GM23248 (cell line): ENCODE measurements around the gene USP24. TPM values are rescaled to one million over a fixed set of nuclear protein-coding genes. Genes with fewer than 3 reads are reported as not detected.

Experiments used
- DNase-seq: peaks from one replicate; pipeline ENCODE4 v3.0.0-alpha.2; 2015
- H2AFZ ChIP-seq: fragments of 200-600 bp; sonication (generic); 2 replicates; pipeline ENCODE4 v1.6.1; 2016; ENCODE audit warnings: antibody characterized with exemption
- H3F3A ChIP-seq: fragments of 200-600 bp; sonication (generic); 2 replicates; pipeline ENCODE4 v1.6.1; 2016; ENCODE audit warnings: mild to moderate bottlenecking, antibody characterized with exemption, mixed run types; ENCODE audit not compliant: insufficient read depth
- H3K27ac ChIP-seq: fragments of 200-600 bp; sonication (generic); 2 replicates; pipeline ENCODE4 v1.5.1; 2016; ENCODE audit warnings: mild to moderate bottlenecking
- H3K27me3 ChIP-seq: fragments of 200-600 bp; sonication (generic); replicated peaks from 2 replicates; pipeline ENCODE4 v1.6.1; 2016; ENCODE audit warnings: mild to moderate bottlenecking; ENCODE audit not compliant: insufficient read depth
- H3K36me3 ChIP-seq: fragments of 200-600 bp; sonication (generic); 2 replicates; pipeline ENCODE4 v1.6.1; 2016; ENCODE audit warnings: low read depth, mild to moderate bottlenecking
- H3K4me1 ChIP-seq: fragments of 200-600 bp; sonication (generic); 2 replicates; pipeline ENCODE4 v1.6.1; 2016; ENCODE audit warnings: mild to moderate bottlenecking; ENCODE audit not compliant: insufficient read depth
- H3K4me2 ChIP-seq: fragments of 200-600 bp; sonication (generic); one replicate; pipeline ENCODE4 v1.6.1; 2016; ENCODE audit warnings: mild to moderate bottlenecking; ENCODE audit not compliant: unreplicated experiment
- H3K4me3 ChIP-seq: fragments of 200-600 bp; sonication (generic); 2 replicates; pipeline ENCODE4 v1.5.1; 2016; ENCODE audit warnings: mild to moderate bottlenecking
- H3K79me2 ChIP-seq: fragments of 200-600 bp; sonication (generic); 2 replicates; pipeline ENCODE4 v1.6.1; 2016; ENCODE audit warnings: mild to moderate bottlenecking; ENCODE audit not compliant: insufficient read depth
- H3K9ac ChIP-seq: fragments of 200-600 bp; sonication (generic); 2 replicates; pipeline ENCODE4 v1.6.1; 2016; ENCODE audit warnings: mild to moderate bottlenecking
- H3K9me2 ChIP-seq: fragments of 200-600 bp; sonication (generic); 2 replicates; pipeline ENCODE4 v1.6.1; 2016; ENCODE audit warnings: mixed run types, mild to moderate bottlenecking, moderate library complexity; ENCODE audit not compliant: insufficient read depth
- H3K9me3 ChIP-seq: fragments of 200-600 bp; sonication (generic); one replicate; pipeline ENCODE4 v1.6.1; 2017; ENCODE audit warnings: low read depth
- H4K20me1 ChIP-seq: fragments of 200-600 bp; sonication (generic); 2 replicates; pipeline ENCODE4 v1.6.0; 2016; ENCODE audit not compliant: insufficient read depth
- EZH2 ChIP-seq: fragments of 200-600 bp; sonication (generic); IDR thresholded peaks from 2 replicates; pipeline ENCODE4 v1.6.1; 2018; ENCODE audit warnings: antibody characterized with exemption, mild to moderate bottlenecking; ENCODE audit not compliant: insufficient read depth, poor library complexity, severe bottlenecking
- EZH2phosphoT487 ChIP-seq: fragments of 200-600 bp; sonication (generic); IDR thresholded peaks from 2 replicates; pipeline ENCODE4 v1.6.1; 2018; ENCODE audit warnings: antibody characterized with exemption, moderate library complexity, mild to moderate bottlenecking, low read depth; ENCODE audit not compliant: insufficient read depth
- WGBS, 2 experiments: methylation state at CpG; one replicate each; pipeline ENCODE4 v1.1.6; 2015 to 2017; ENCODE audit warnings: low lambda C conversion rate in 2 of 2, low coverage in 1 of 2; ENCODE audit errors: missing lambda C conversion rate in 2 of 2; 5-methylcytosine and 5-hydroxymethylcytosine counted together
- in situ Hi-C: fragments of 300-500 bp; cut with MboI; formaldehyde crosslinking; loops from 2 replicates; pipeline ENCODE4 v1.15.0; 2020
- polyA plus RNA-seq: library from polyadenylated mRNA; unstranded; fragments of >200 nt; fragmentation: Nextera tagmentation; extraction: Ambion mirVana; gene quantifications from 2 replicates; pipeline ENCODE4 v1.2.1, GENCODE V29; 2016
- total RNA-seq: library from RNA; depleted of rRNA; stranded (reverse); fragments of >200 nt; shearing (Covaris generic); gene quantifications from 2 replicates; pipeline ENCODE4 v1.2.3, GENCODE V29; 2014

Gene USP24
- total and polyA plus RNA-seq, 2 experiments from 2014 or later: 3.3 to 16.3 TPM

DNA sequence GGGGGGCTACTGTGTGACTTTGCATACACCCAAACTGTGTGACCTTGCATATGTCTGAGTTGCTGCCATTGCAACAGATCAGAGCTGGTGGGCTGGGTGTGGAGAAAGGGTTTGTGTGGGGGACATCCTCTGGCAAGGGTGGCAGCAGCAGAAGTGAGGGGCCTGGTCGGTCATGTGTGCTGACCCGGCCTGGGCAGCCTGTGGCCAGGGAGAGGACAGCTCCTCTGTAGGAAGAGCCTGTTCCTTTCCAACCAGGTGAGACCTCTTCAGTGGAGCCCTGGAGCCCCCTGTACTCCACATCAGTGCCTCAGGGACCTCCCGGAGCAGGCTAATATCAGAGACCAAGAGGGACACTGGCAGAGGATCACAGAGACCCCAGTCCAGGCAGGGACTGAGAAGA, 167.6 kb downstream of the USP24 start:
- peaks cover 4% of the 10 kb centered on the region; the same call in 1 of the 2 replicates for H3K27me3 ChIP-seq

GRCh38 chr1:55046871-55047270, 168.3 kb downstream of the USP24 start:
- Histone ChIP-seq H3K27ac (no peak overlapping the region), H3K79me2 (no peaks in the 10 kb centered on the region), H2AFZ (no peak overlapping the region), H3K4me2 (no peak overlapping the region), H3K9me2 (no peaks in the 10 kb centered on the region), H3K4me1 (no peaks in the 10 kb centered on the region), H3F3A (no peaks in the 10 kb centered on the region), H3K9me3 (no peaks in the 10 kb centered on the region), H3K36me3 (no peaks in the 10 kb centered on the region), H4K20me1 (no peaks in the 10 kb centered on the region), H3K4me3 (no peak overlapping the region), H3K27me3 (peaks cover 11% of the 10 kb centered on the region), H3K9ac (no peak overlapping the region)
- TF ChIP-seq EZH2: no peak
- TF ChIP-seq EZH2phosphoT487: no peak
- in situ Hi-C loops: no loop called here
- WGBS, 2 experiments: 68 to 75% methylated on average over 4 of the region's 4 CpGs
- DNase-seq: no peak

More for the DNA sequence above, 167.6 kb downstream of the USP24 start:
- Histone ChIP-seq H3K4me1 (no peaks in the 10 kb centered on the region), H3K27ac (no peak overlapping the region), H3K9me2 (no peaks in the 10 kb centered on the region), H3K79me2 (no peaks in the 10 kb centered on the region), H3K36me3 (no peaks in the 10 kb centered on the region), H2AFZ (no peak overlapping the region), H3K9ac (no peak overlapping the region), H3K9me3 (no peaks in the 10 kb centered on the region), H3F3A (no peaks in the 10 kb centered on the region), H3K4me3 (no peak overlapping the region), H3K4me2 (no peak overlapping the region), H4K20me1 (no peaks in the 10 kb centered on the region)
- TF ChIP-seq EZH2phosphoT487 (no peak), EZH2 (no peak)
- WGBS, 2 experiments: 84 to 88% methylated on average over 3 of the region's 3 CpGs
- in situ Hi-C loops: no loop called here
- DNase-seq: no peak

DNA sequence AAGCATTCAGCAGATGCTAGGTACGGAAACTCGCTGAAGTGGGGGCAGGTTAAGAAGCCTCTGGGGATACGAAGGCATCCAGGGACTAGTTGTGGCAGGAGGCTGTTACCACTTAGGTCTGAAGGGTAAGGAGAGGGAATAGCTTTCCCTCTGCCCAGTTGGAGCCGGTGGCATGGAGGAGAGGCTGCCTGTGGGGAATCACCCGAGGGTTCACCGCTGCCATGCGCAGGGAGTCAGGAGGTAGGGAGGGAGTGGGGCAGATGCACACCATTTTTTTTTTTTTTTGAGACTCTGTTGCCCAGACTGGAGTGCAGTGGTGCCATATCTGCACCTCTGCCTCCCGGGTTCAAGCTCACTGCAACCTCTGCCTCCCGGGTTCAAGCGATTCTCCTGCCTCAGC, 169.7 kb downstream of the USP24 start:
- TF ChIP-seq EZH2 (no peak), EZH2phosphoT487 (no peak)
- Histone ChIP-seq H3K9me2 (no peaks in the 10 kb centered on the region), H3K4me1 (no peaks in the 10 kb centered on the region), H3K27ac (no peak overlapping the region), H4K20me1 (no peaks in the 10 kb centered on the region), H3K79me2 (no peaks in the 10 kb centered on the region), H3K27me3 (peaks cover 26% of the 10 kb centered on the region), H3K9me3 (no peaks in the 10 kb centered on the region), H3F3A (no peaks in the 10 kb centered on the region), H2AFZ (no peak overlapping the region), H3K4me3 (no peak overlapping the region), H3K4me2 (no peak overlapping the region), H3K9ac (no peak overlapping the region), H3K36me3 (no peaks in the 10 kb centered on the region)
- DNase-seq: no peak
- 84 to 91% methylated on average over 10 of the region's 10 CpGs for WGBS, 2 experiments
- in situ Hi-C loops: no loop called here

DNA sequence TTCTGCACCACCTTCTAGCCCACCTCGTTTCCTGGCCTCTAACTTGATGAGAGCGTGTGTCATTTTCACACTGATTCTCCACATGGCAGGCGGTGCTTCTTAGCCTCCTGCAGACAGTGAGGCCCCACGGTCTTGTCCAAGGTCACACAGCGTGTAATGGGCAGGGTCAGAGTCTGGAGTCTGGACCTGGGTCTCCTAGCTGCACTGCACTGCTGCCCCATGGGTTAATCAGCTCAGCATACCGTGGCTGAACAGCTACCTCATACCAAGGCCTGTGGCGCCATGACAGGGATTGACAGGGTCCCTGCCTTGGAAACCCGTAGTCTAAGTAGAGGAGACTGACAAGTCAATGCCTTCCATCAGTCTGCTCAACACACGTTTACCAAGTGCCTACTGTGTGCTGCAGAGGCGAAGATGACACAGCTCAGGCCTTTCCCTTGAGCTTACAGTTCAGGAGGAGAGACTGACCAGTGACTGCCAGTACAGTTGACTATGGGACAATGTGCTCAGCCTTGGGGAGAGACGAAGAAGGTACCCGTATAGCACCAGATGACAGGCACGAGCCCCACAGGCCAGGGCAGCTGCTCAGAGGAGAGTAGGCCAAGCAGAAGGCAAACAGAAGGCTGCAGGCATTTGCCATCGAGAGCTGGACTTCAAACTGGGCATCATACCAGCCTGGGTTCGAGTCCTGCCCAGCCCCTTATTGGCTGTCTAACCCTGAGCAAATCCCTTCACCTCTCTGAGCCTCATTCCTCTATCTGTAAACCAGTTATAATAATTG, 170.4 kb downstream of the USP24 start:
- H3K4me3 ChIP-seq: no peak overlapping the region
- no peaks in the 10 kb centered on the region for H3K4me1 ChIP-seq
- no peaks in the 10 kb centered on the region for H4K20me1 ChIP-seq
- H3K79me2 ChIP-seq: no peaks in the 10 kb centered on the region
- no peaks in the 10 kb centered on the region for H3K9me3 ChIP-seq
- no peaks in the 10 kb centered on the region for H3F3A ChIP-seq
- H3K36me3 ChIP-seq: no peaks in the 10 kb centered on the region
- TF ChIP-seq EZH2phosphoT487 (no peak), EZH2 (no peak)
- in situ Hi-C loops: no loop called here
- no peak overlapping the region for H3K27ac ChIP-seq
- DNase-seq: no peak
- no peak overlapping the region for H3K4me2 ChIP-seq
- H3K27me3 ChIP-seq: peaks cover 32% of the 10 kb centered on the region
- no peaks in the 10 kb centered on the region for H3K9me2 ChIP-seq
- 75 to 77% methylated on average over 15 of the region's 15 CpGs for WGBS, 2 experiments
- no peak overlapping the region for H3K9ac ChIP-seq
- no peak overlapping the region for H2AFZ ChIP-seq
